Measurements from ENCODE around the gene MAP2K3.

Gene MAP2K3

DNA sequence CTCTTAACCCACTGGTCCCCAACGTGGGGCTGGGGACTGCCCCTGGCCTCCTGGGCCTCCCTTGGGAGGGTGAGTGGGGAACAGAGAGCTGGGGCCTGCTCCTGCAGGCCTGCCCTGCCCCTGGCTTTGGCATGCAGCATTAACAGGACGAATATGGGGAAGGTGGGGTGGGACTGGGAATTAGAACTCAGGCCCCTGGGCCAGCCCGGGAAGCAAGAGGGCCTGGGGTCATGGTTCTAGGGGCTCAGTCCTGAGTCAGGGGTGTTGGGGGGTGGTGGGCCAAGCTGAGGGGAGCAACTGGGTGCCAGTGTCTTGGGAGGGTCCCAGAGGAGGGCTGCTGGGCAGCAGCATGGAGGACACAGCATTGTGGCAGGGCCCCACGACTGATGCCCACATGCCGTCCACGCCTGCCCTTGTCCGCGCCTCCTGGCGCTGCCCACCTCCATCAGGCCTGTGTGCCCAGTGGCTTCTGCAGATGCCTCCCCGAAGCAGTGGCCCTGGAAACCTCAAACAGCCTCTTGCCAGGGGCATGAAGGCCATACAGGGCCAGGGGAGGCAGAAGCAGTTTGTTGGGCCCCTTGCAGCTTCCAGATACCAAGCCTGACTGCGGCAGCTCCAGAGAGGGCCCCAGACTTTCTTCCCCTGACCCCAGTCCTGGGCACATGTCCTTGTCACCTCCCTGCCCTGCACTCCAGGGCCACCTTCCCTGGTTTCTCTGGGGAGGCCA lies 4.8 kb downstream of the MAP2K3 start:
- Histone ChIP-seq H3K9ac (ENCODE audit: insufficient read length) (no peak overlapping the region), H3K27ac (no peak overlapping the region), H3K9me3 (ENCODE audit: low read depth, low read length) (no peaks in the 10 kb centered on the region)

DNA sequence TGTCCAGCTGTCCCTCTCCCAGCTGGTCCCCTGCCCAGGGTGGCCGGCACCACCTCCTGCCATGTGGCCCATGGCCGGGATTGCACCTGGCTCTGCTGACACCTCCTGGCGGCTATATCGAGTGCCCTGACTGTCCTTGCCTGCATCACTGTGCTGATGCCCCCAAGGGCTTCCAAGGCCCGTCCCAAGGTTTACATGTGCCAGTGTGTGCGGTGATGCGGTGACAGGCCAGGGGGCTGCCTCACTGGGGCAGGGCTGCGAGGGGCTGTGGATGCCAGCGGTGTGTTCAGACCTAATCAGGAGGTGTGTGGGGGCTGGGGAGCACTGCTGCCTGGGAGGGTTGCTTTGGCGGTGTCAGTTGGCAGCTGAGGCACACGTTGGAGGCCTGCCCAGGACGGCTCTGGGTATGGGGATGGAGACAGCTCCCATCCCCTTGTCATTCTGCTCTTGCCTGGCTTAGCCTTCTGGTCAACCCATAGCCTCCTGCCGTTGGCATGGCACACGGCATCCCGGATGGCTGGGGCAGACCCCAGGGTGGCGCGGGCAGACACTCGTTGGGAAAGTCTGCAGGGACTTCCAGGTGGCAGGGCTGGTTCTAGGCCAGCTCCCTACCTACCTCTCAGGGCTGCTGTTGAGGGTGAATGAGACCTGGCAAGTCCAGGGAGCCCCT lies 5.5 kb downstream of the MAP2K3 start:
- Histone ChIP-seq H3K4me3 (no peak overlapping the region), H3K9ac (ENCODE audit: insufficient read length) (no peak overlapping the region), H3K27ac (no peak overlapping the region), H3K36me3 (ENCODE audit: insufficient read depth, low read length) (no peaks in the 10 kb centered on the region), H3K9me3 (ENCODE audit: low read depth, low read length) (no peaks in the 10 kb centered on the region)
- TF ChIP-seq POLR2AphosphoS5 (IDR thresholded peaks at IDR 0.05; ENCODE audit: borderline replicate concordance, low read depth, low read length) (no peak), EZH2 (IDR thresholded peaks at IDR 0.05) (no peak)
- no peak for DNase-seq (ENCODE audit: low read depth, low spot score)

More for the DNA sequence above, 4.8 kb downstream of the MAP2K3 start:
- TF ChIP-seq EZH2 (IDR thresholded peaks at IDR 0.05) (no peak), FOXP2 (optimal IDR thresholded peaks at IDR 0.05; ENCODE audit: control extremely low read depth, extremely low read length, insufficient read depth) (no peak), POLR2AphosphoS5 (IDR thresholded peaks at IDR 0.05; ENCODE audit: borderline replicate concordance, low read depth, low read length) (no peak)
- no peak overlapping the region for H3K4me3 ChIP-seq
- no peaks in the 10 kb centered on the region for H3K36me3 ChIP-seq (ENCODE audit: insufficient read depth, low read length)
- DNase-seq (ENCODE audit: low read depth, low spot score) = no peak

DNA sequence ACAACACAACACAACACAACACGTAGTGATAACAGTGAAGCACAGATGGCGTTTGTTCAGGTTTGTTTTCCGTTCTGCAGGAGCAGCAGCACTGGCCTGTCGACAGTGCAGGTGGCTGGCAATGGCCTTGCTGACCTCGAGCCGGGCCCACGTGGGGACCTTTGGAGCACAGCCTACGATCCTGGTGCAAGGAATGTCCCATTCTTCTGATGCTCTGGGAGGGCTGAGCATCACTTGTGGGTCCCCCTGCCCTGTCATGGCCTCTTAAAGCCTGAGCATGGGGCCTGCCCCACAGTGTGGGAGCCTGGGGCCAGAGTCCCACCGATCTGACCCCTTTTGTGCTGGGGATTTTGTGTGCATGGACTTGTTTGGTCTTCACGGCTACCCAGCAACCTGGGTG lies 6.8 kb downstream of the MAP2K3 start:
- H3K36me3 ChIP-seq (ENCODE audit: insufficient read depth, low read length) = no peaks in the 10 kb centered on the region

GRCh38 chr17:21291862-21292261 lies 7.4 kb downstream of the MAP2K3 start:
- H3K9ac ChIP-seq (ENCODE audit: insufficient read length) = no peak overlapping the region
- no peak overlapping the region for H3K27ac ChIP-seq
- no peak overlapping the region for H3K4me3 ChIP-seq
- no peaks in the 10 kb centered on the region for H3K36me3 ChIP-seq (ENCODE audit: insufficient read depth, low read length)
- DNase-seq (ENCODE audit: low read depth, low spot score) = no peak
- no peak for TF ChIP-seq FOXP2 (optimal IDR thresholded peaks at IDR 0.05; ENCODE audit: control extremely low read depth, extremely low read length, insufficient read depth)
- no peak for TF ChIP-seq EZH2 (IDR thresholded peaks at IDR 0.05)
- TF ChIP-seq POLR2AphosphoS5 (IDR thresholded peaks at IDR 0.05; ENCODE audit: borderline replicate concordance, low read depth, low read length) = no peak
- no peaks in the 10 kb centered on the region for H3K9me3 ChIP-seq (ENCODE audit: low read depth, low read length)

More for the DNA sequence above, 6.8 kb downstream of the MAP2K3 start:
- no peak overlapping the region for H3K27ac ChIP-seq
- no peak for TF ChIP-seq POLR2AphosphoS5 (IDR thresholded peaks at IDR 0.05; ENCODE audit: borderline replicate concordance, low read depth, low read length)
- no peak for TF ChIP-seq FOXP2 (optimal IDR thresholded peaks at IDR 0.05; ENCODE audit: control extremely low read depth, extremely low read length, insufficient read depth)
- TF ChIP-seq EZH2 (IDR thresholded peaks at IDR 0.05) = no peak
- H3K9ac ChIP-seq (ENCODE audit: insufficient read length) = no peak overlapping the region
- no peaks in the 10 kb centered on the region for H3K9me3 ChIP-seq (ENCODE audit: low read depth, low read length)
- no peak overlapping the region for H3K4me3 ChIP-seq
- no peak for DNase-seq (ENCODE audit: low read depth, low spot score)

DNA sequence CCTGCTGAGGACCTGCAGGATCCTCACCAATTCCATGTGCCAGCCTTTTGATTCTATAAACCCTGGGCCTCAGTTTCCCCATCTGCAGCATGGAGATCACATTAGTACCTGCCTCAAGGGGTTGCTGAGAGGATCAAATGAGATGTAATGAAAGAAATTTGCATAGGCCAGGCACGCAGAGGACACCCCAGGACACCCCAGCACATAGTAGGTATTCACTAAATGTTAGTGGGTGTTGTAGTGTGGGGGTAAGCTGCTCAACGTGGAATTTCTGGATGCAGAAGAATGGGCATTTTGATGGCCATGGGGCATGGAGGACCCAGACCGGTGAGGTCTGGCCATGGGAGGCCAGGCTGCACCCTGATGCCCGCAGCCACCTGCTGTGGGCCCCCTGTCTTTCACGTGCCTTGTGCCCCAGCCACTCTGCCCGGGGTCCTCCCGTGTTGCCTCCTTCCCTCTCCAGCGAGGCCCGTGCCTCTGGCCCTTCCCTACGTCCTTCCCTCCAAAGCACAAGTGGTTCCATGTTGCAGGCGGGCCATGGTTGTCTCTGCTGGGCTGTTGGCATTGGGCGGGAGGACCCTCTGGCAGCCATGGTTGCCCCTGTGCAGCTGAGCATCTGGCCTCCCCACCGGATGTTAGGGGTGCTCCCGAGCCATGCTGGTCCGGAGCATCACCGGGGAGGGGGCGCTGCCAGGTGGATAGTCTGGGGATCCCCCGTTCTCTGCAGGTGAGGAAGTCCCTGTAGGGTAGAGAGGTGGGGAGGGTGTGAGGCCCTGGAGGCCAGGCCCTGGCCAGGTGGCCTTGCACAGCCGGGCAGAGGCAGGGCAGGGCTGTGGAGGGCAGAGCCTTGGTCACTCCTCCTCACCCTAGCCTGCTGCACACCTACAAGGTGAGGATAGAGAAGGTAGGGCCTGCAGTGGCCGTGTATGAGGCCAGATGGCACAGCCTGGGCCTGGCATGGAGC lies 8.6 kb downstream of the MAP2K3 start:
- H3K36me3 ChIP-seq (ENCODE audit: insufficient read depth, low read length) = no peaks in the 10 kb centered on the region
- H3K9ac ChIP-seq (ENCODE audit: insufficient read length) = no peak overlapping the region
- DNase-seq (ENCODE audit: low read depth, low spot score) = no peak
- TF ChIP-seq FOXP2 (optimal IDR thresholded peaks at IDR 0.05; ENCODE audit: control extremely low read depth, extremely low read length, insufficient read depth) = no peak
- TF ChIP-seq POLR2AphosphoS5 (IDR thresholded peaks at IDR 0.05; ENCODE audit: borderline replicate concordance, low read depth, low read length) = no peak
- no peak for TF ChIP-seq EZH2 (IDR thresholded peaks at IDR 0.05)
- H3K9me3 ChIP-seq (ENCODE audit: low read depth, low read length) = no peaks in the 10 kb centered on the region
- no peak overlapping the region for H3K4me3 ChIP-seq
- no peak overlapping the region for H3K27ac ChIP-seq

- TF ChIP-seq FOXP2 (optimal IDR thresholded peaks at IDR 0.05; ENCODE audit: control extremely low read depth, extremely low read length, insufficient read depth) (no peak), POLR2AphosphoS5 (IDR thresholded peaks at IDR 0.05; ENCODE audit: borderline replicate concordance, low read depth, low read length) (no peak), EZH2 (IDR thresholded peaks at IDR 0.05) (no peak)
- H3K9ac ChIP-seq (ENCODE audit: insufficient read length) = no peak overlapping the region
- no peak overlapping the region for H3K27ac ChIP-seq
- DNase-seq (ENCODE audit: low read depth, low spot score) = no peak
- no peak overlapping the region for H3K4me3 ChIP-seq
- H3K9me3 ChIP-seq (ENCODE audit: low read depth, low read length) = no peaks in the 10 kb centered on the region
- H3K36me3 ChIP-seq (ENCODE audit: insufficient read depth, low read length) = no peaks in the 10 kb centered on the region
Observed at GRCh38 chr17:21293831-21294210, 9.3 kb downstream of the MAP2K3 start.

DNA sequence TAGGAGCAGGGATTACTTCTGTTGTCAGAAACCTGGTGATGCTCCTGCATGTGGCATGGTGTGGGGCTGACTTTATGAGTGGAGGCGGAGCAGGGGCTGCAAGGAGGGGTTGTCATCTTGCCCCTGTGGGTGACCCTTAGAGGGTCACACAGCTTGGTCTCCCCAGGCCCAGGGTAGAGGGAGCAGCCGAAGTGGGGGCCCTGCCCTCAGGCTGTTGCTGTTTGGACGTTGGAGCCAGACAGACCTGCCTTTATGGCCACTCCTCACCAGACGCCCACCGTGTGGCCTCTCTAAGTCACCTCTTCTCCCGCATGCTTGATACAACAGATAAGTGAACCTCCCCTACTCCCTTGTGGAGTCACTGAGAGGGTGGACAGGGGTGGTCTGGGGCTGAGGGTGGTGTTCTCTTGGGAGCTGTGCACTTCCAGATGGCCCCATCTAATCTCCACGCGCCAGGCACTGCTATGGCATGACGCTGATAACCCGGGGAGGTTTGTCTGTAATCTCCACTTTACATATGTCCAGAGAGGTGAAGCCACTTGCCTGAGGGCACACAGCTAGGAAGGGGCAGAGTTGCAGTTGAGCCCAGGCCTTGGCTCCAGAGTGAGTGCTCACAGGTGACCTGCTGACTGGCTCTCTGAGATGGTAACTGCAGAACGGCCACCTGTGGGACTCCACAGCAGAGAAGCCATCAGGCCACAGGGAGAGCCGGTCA lies 10.0 kb downstream of the MAP2K3 start:
- Histone ChIP-seq H3K9me3 (ENCODE audit: low read depth, low read length) (no peaks in the 10 kb centered on the region), H3K36me3 (ENCODE audit: insufficient read depth, low read length) (no peaks in the 10 kb centered on the region), H3K4me3 (no peak overlapping the region), H3K9ac (ENCODE audit: insufficient read length) (no peak overlapping the region), H3K27ac (no peak overlapping the region)
- TF ChIP-seq EZH2 (IDR thresholded peaks at IDR 0.05) (no peak), FOXP2 (optimal IDR thresholded peaks at IDR 0.05; ENCODE audit: control extremely low read depth, extremely low read length, insufficient read depth) (no peak), POLR2AphosphoS5 (IDR thresholded peaks at IDR 0.05; ENCODE audit: borderline replicate concordance, low read depth, low read length) (no peak)
- no peak for DNase-seq (ENCODE audit: low read depth, low spot score)
